ENCODE measurements around the gene C1QTNF8.
"Not testable (repeated sequence)": the region's sequence is repeated elsewhere in the genome, so short reads cannot be mapped to it uniquely, and the experiment has no call there.

Gene C1QTNF8

DNA sequence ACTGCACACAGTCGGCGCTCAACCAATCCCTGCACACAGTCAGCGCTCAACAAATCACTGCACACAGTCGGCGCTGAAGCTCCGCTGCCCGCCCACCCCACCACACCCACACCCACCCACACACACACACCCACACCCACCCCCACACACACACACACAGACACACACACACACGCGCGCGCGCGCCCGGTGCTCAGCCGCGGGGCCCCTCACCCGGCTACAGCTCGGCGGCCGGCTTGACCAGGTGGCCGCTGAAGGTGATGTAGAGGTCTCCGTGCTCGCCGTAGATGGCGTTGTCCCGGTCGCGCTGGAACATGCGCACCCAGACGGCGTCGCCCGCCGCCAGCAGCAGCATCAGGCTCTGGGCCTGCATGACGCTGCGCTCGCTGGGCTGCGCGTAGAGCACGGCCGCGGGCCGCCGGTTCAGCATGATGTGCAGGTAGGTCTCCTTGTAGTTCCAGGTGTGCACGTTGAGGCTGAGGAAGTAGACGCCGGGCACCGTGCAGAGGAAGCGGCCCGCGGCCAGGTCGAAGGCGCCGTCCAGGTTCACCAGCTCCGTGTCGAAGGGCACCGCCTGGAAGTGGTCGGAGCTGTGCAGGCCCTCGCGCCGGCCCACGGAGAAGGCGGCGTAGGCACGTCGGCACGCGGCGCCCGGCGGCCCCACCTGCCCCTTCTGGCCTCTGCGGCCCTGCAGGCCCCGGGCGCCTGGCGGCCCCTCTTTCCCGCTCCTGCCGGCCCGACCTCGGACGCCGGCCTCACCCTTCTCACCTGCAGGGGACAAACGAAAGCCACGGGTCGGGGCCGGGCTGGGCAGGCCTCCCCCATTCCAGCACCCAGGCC lies 2.5 kb downstream of the C1QTNF8 start:
- peaks cover 48% of the 10 kb centered on the region for H3K27me3 ChIP-seq (replicated peaks; ENCODE audit: insufficient read depth, low read length)
- DNase-seq: no peak
- no peaks in the 10 kb centered on the region for H3K79me2 ChIP-seq (ENCODE audit: low read length)
- no peaks in the 10 kb centered on the region for H3K4me1 ChIP-seq (ENCODE audit: low read length)
- H2AFZ ChIP-seq (ENCODE audit: low read length): no peak overlapping the region
- no peaks in the 10 kb centered on the region for H3F3A ChIP-seq (ENCODE audit: insufficient read depth, low read length)
- H3K9ac ChIP-seq (ENCODE audit: low read length): no peak overlapping the region
- no peak for TF ChIP-seq EZH2 (optimal IDR thresholded peaks at IDR 0.05; ENCODE audit: low read depth, low read length)
- no peak for TF ChIP-seq CTCF (IDR thresholded peaks at IDR 0.05; ENCODE audit: low read length)
- TF ChIP-seq EZH2phosphoT487 (IDR thresholded peaks at IDR 0.05; ENCODE audit: low read length): no peak
- H3K4me2 ChIP-seq (ENCODE audit: low read depth, low read length): no peak overlapping the region
- no peak overlapping the region for H3K27ac ChIP-seq (ENCODE audit: low read length)
- H4K20me1 ChIP-seq (ENCODE audit: insufficient read depth, low read length): no peaks in the 10 kb centered on the region
- no peaks in the 10 kb centered on the region for H3K9me2 ChIP-seq (replicated peaks; ENCODE audit: insufficient read depth, low read length)
- no peak overlapping the region for H3K4me3 ChIP-seq (ENCODE audit: low read length)
- no peaks in the 10 kb centered on the region for H3K9me3 ChIP-seq (replicated peaks; ENCODE audit: insufficient read depth, low read length)
- no peaks in the 10 kb centered on the region for H3K36me3 ChIP-seq (replicated peaks; ENCODE audit: insufficient read depth, low read length)

- not testable (repeated sequence) for H3K36me3 ChIP-seq (replicated peaks; ENCODE audit: insufficient read depth, low read length); H3K9me3 ChIP-seq (replicated peaks; ENCODE audit: insufficient read depth, low read length); H4K20me1 ChIP-seq (ENCODE audit: insufficient read depth, low read length); H3K79me2 ChIP-seq (ENCODE audit: low read length); H3K4me2 ChIP-seq (ENCODE audit: low read depth, low read length); H3K4me1 ChIP-seq (ENCODE audit: low read length); H3K9ac ChIP-seq (ENCODE audit: low read length); H2AFZ ChIP-seq (ENCODE audit: low read length); DNase-seq; H3K27ac ChIP-seq (ENCODE audit: low read length); H3F3A ChIP-seq (ENCODE audit: insufficient read depth, low read length); H3K4me3 ChIP-seq (ENCODE audit: low read length); H3K9me2 ChIP-seq (replicated peaks; ENCODE audit: insufficient read depth, low read length)
- H3K27me3 ChIP-seq (replicated peaks; ENCODE audit: insufficient read depth, low read length): peaks cover 48% of the 10 kb centered on the region
Measured at GRCh38 chr16:1092685-1093283, 3.3 kb downstream of the C1QTNF8 start.

- Histone ChIP-seq H3K4me1 (ENCODE audit: low read length) (no peaks in the 10 kb centered on the region), H2AFZ (ENCODE audit: low read length) (no peak overlapping the region), H3K27me3 (replicated peaks; ENCODE audit: insufficient read depth, low read length) (peaks cover 48% of the 10 kb centered on the region), H4K20me1 (ENCODE audit: insufficient read depth, low read length) (no peaks in the 10 kb centered on the region), H3K9me3 (replicated peaks; ENCODE audit: insufficient read depth, low read length) (no peaks in the 10 kb centered on the region), H3K27ac (ENCODE audit: low read length) (no peak overlapping the region), H3K36me3 (replicated peaks; ENCODE audit: insufficient read depth, low read length) (no peaks in the 10 kb centered on the region), H3F3A (ENCODE audit: insufficient read depth, low read length) (no peaks in the 10 kb centered on the region), H3K79me2 (ENCODE audit: low read length) (no peaks in the 10 kb centered on the region), H3K9ac (ENCODE audit: low read length) (no peak overlapping the region), H3K9me2 (replicated peaks; ENCODE audit: insufficient read depth, low read length) (no peaks in the 10 kb centered on the region), H3K4me3 (ENCODE audit: low read length) (no peak overlapping the region), H3K4me2 (ENCODE audit: low read depth, low read length) (no peak overlapping the region)
- TF ChIP-seq EZH2phosphoT487 (IDR thresholded peaks at IDR 0.05; ENCODE audit: low read length): no peak
- no peak for TF ChIP-seq EZH2 (optimal IDR thresholded peaks at IDR 0.05; ENCODE audit: low read depth, low read length)
- TF ChIP-seq CTCF (IDR thresholded peaks at IDR 0.05; ENCODE audit: low read length): no peak
- DNase-seq: no peak
Measured at GRCh38 chr16:1091992-1092552, 4.0 kb downstream of the C1QTNF8 start.
